CD14-positive monocyte (primary cell): ENCODE results near the gene FMNL3. TPM values are rescaled to one million over a fixed set of nuclear protein-coding genes. Genes with fewer than 3 reads are reported as not detected.
A peak's percentile ranks its signal among the peaks of the same experiment; 100 is the strongest.

ENCODE experiments used
- DNase-seq, 3 donors: peaks; one replicate each; pipeline ENCODE4 v3.0.0-alpha.2; 2011 to 2022
- H2AFZ ChIP-seq: 2 replicates; pipeline ENCODE4 v1.6.0; 2012; ENCODE audit warnings: mild to moderate bottlenecking, low read depth, low read length, inconsistent platforms; ENCODE audit not compliant: insufficient read depth, poor library complexity, severe bottlenecking
- H3K27ac ChIP-seq, 2 donors: 1 replicate in 1 of 2; 2 replicates in 1 of 2; pipeline ENCODE4 v1.5.1; 2012 to 2013; ENCODE audit warnings: low read length in 2 of 2, control low read depth in 1 of 2, inconsistent platforms in 1 of 2, low read depth in 1 of 2, mild to moderate bottlenecking in 1 of 2
- H3K27me3 ChIP-seq, 2 donors: one replicate each; pipeline versions ENCODE4 v1.6.0 to v1.6.1; 2011 to 2013; ENCODE audit warnings: low read length in 2 of 2; ENCODE audit not compliant: control insufficient read depth in 2 of 2, insufficient read depth in 2 of 2
- H3K36me3 ChIP-seq, 2 donors: replicated peaks in 1 of 2; 1 replicate in 1 of 2; 2 replicates in 1 of 2; pipeline versions ENCODE4 v1.5.1 to v1.6.1; 2012 to 2013; ENCODE audit warnings: low read length in 2 of 2, control low read depth in 1 of 2, inconsistent platforms in 1 of 2, mild to moderate bottlenecking in 1 of 2; ENCODE audit not compliant: insufficient read depth in 2 of 2, control insufficient read depth in 1 of 2
- H3K4me1 ChIP-seq, 2 donors: 1 replicate in 1 of 2; 2 replicates in 1 of 2; pipeline versions ENCODE4 v1.5.1 to v1.6.1; 2012 to 2013; ENCODE audit warnings: low read length in 2 of 2, control low read depth in 1 of 2, inconsistent platforms in 1 of 2, mild to moderate bottlenecking in 1 of 2, moderate library complexity in 1 of 2; ENCODE audit not compliant: insufficient read depth in 2 of 2, control insufficient read depth in 1 of 2
- H3K4me2 ChIP-seq: replicated peaks from 2 replicates; pipeline ENCODE3; 2012; ENCODE audit warnings: low read length, moderate library complexity, mild to moderate bottlenecking; ENCODE audit not compliant: poor library complexity, severe bottlenecking; ENCODE audit errors: extremely low read depth
- H3K4me3 ChIP-seq, 3 experiments: fragments of 200-600 bp in 1 of 3; sonication (generic) in 1 of 3; replicated peaks in 1 of 3; 1 replicate in 2 of 3; 2 replicates in 1 of 3; pipeline ENCODE4 v1.5.1; 2011 to 2013; ENCODE audit warnings: low read length in 3 of 3, mild to moderate bottlenecking in 3 of 3, control low read depth in 2 of 3, low read depth in 2 of 3, inconsistent platforms in 1 of 3, moderate library complexity in 1 of 3
- H3K79me2 ChIP-seq: 2 replicates; pipeline ENCODE4 v1.6.0; 2012; ENCODE audit warnings: mild to moderate bottlenecking, control low read depth, inconsistent platforms, low read length, moderate library complexity; ENCODE audit not compliant: insufficient read depth
- H3K9ac ChIP-seq: 2 replicates; pipeline ENCODE4 v1.6.0; 2017; ENCODE audit warnings: low read length, mild to moderate bottlenecking; ENCODE audit not compliant: insufficient read depth, poor library complexity, severe bottlenecking
- H3K9me3 ChIP-seq, 2 donors: replicated peaks in 1 of 2; 1 replicate in 1 of 2; 2 replicates in 1 of 2; pipeline versions ENCODE4 v1.5.1 to v1.6.1; 2012 to 2013; ENCODE audit warnings: low read length in 2 of 2, control low read depth in 1 of 2; ENCODE audit not compliant: control insufficient read depth in 1 of 2, insufficient read depth in 1 of 2
- H4K20me1 ChIP-seq: 2 replicates; pipeline ENCODE4 v1.6.0; 2012; ENCODE audit warnings: mild to moderate bottlenecking, low read length, control low read depth, moderate library complexity; ENCODE audit not compliant: insufficient read depth
- H3K27ac Mint-ChIP-seq, 7 donors: one replicate each; pipeline ENCODE4 v1.8.0; 2020; ENCODE audit warnings: mild to moderate bottlenecking in 7 of 7, mixed read lengths in 7 of 7, moderate library complexity in 6 of 7, inconsistent platforms in 2 of 7
- H3K27me3 Mint-ChIP-seq, 3 donors: one replicate each; pipeline ENCODE4 v1.8.0; 2021 to 2022; ENCODE audit warnings: low read depth in 3 of 3, mild to moderate bottlenecking in 3 of 3, mixed read lengths in 3 of 3, moderate library complexity in 3 of 3, inconsistent platforms in 1 of 3
- H3K36me3 Mint-ChIP-seq, 2 donors: one replicate each; pipeline ENCODE4 v1.8.0; 2020; ENCODE audit warnings: mixed read lengths in 2 of 2, inconsistent platforms in 1 of 2, mild to moderate bottlenecking in 1 of 2
- H3K4me1 Mint-ChIP-seq: one replicate; pipeline ENCODE4 v1.8.0; 2020; ENCODE audit warnings: mild to moderate bottlenecking, mixed read lengths
- H3K4me3 Mint-ChIP-seq, 2 donors: one replicate each; pipeline ENCODE4 v1.8.0; 2020; ENCODE audit warnings: mild to moderate bottlenecking in 2 of 2, mixed read lengths in 2 of 2, moderate library complexity in 1 of 2
- H3K9me3 Mint-ChIP-seq, 7 donors: one replicate each; pipeline ENCODE4 v1.8.0; 2020 to 2022; ENCODE audit warnings: mixed read lengths in 7 of 7, mild to moderate bottlenecking in 6 of 7, moderate library complexity in 6 of 7, inconsistent platforms in 2 of 7
- CTCF ChIP-seq: fragments of 200-600 bp; IDR thresholded peaks from one replicate; pipeline ENCODE4 v1.8.0; 2022; ENCODE audit warnings: antibody characterized with exemption, mild to moderate bottlenecking
- WGBS: methylation state at CpG from one replicate; pipeline ENCODE4 v1.1.5; 2013; ENCODE audit warnings: missing lambda C conversion rate; ENCODE audit not compliant: insufficient coverage; 5-methylcytosine and 5-hydroxymethylcytosine counted together
- intact Hi-C, 2 donors: fragments of 100-400 bp; cut with micrococcal nuclease; formaldehyde crosslinking; loops; one replicate each; pipeline versions ENCODE4 v1.15.0 to v1.15.1; 2023
- polyA plus RNA-seq, 3 donors: library from polyadenylated mRNA; depleted of rRNA in 1 of 3; unstranded in 2 of 3; stranded (reverse) in 1 of 3; fragments of 300-500 nt in 2 of 3; fragments of >200 nt in 1 of 3; fragmentation: Illumina TruSeq in 2 of 3; gene quantifications; 1 replicate in 2 of 3; 2 replicates in 1 of 3; pipeline ENCODE4 v1.2.3, GENCODE V29; 2012 to 2021

The FMNL3 gene
- polyA plus RNA-seq, 3 donors, result 1.5 to 5.4 (median 1.7) TPM

- intact Hi-C loops, result loop anchor here (1.0 to 10.0 kb wide), 5 partner anchors 8 to 1218 kb away; partner anchors contain the start of gene TMBIM6 (in 1 of the 2)
- peaks cover 35 to 42% of the 10 kb centered on the region in 2 donors for H3K4me1 ChIP-seq
- peaks cover 16% of the 10 kb centered on the region for H3K79me2 ChIP-seq
- WGBS, result under 1% methylated on average over 42 of the region's 43 CpGs
- H4K20me1 ChIP-seq, result peaks cover 10% of the 10 kb centered on the region
- Mint-ChIP-seq H3K4me1 (peaks cover 43% of the 10 kb centered on the region), H3K36me3 (peaks cover 3 to 11% of the 10 kb centered on the region in 2 donors), H3K27me3 (peaks cover 10 to 18% (median 15%) of the 10 kb centered on the region in 3 donors), H3K9me3 (no peaks in the 10 kb centered on the region), H3K4me3 (peak overlapping the region; percentile 96), H3K27ac (peak overlapping the region in 5 of 7 donors; percentile 31 to 86 (median 78))
- DNase-seq, result peak in 2 of 3 donors; percentile 20 to 29
- H3K27me3 ChIP-seq, result peaks cover 0 to 3% of the 10 kb centered on the region in 2 donors
- peak overlapping the region; percentile 80 for H3K9ac ChIP-seq
- TF ChIP-seq CTCF, result no peak
- H3K4me3 ChIP-seq, result peak overlapping the region; percentile 58 to 81 (median 80)
- peak overlapping the region; percentile 91 for H3K4me2 ChIP-seq
- no peaks in the 10 kb centered on the region for H3K9me3 ChIP-seq
- peak overlapping the region in 1 of 2 donors; percentile 73 for H3K27ac ChIP-seq
- H3K36me3 ChIP-seq, result no peaks in the 10 kb centered on the region
- peak overlapping the region; percentile 77 for H2AFZ ChIP-seq
These were observed 666 bp downstream of the FMNL3 start for GRCh38 chr12:49706351-49707127.

GRCh38 chr12:49705479-49706134 is 1.6 kb downstream of the FMNL3 start:
- no peak for TF ChIP-seq CTCF

More at GRCh38 chr12:49705479-49706134, 1.6 kb downstream of the FMNL3 start:
- H3K27me3 ChIP-seq, result peaks cover 0 to 3% of the 10 kb centered on the region in 2 donors
- no peaks in the 10 kb centered on the region for H3K9me3 ChIP-seq
- peak; percentile 73 to 89 (median 76) for DNase-seq
- 4% methylated on average over 8 of the region's 10 CpGs for WGBS
- intact Hi-C loops, result loop anchor here in 1 of 2 donors (1.0 to 10.0 kb wide), 4 partner anchors 7 to 1219 kb away; partner anchors contain the start of gene TMBIM6
- H3K36me3 ChIP-seq, result no peaks in the 10 kb centered on the region
- peaks cover 3 to 11% of the 10 kb centered on the region in 2 donors for H3K36me3 Mint-ChIP-seq
- peak overlapping the region; percentile 66 to 88 (median 82) for H3K27ac Mint-ChIP-seq
- H4K20me1 ChIP-seq, result peaks cover 10% of the 10 kb centered on the region
- peaks cover 35 to 42% of the 10 kb centered on the region in 2 donors for H3K4me1 ChIP-seq
- H3K79me2 ChIP-seq, result peaks cover 16% of the 10 kb centered on the region
- H3K4me2 ChIP-seq, result peak overlapping the region; percentile 91
- H3K4me3 ChIP-seq, result peak overlapping the region; percentile 58 to 81 (median 80)
- H2AFZ ChIP-seq, result peak overlapping the region; percentile 77
- peak overlapping the region; percentile 22 to 73 for H3K27ac ChIP-seq
- H3K4me3 Mint-ChIP-seq, result peak overlapping the region; percentile 96
- no peaks in the 10 kb centered on the region for H3K9me3 Mint-ChIP-seq
- peaks cover 8 to 16% (median 12%) of the 10 kb centered on the region in 3 donors for H3K27me3 Mint-ChIP-seq
- peak overlapping the region; percentile 80 for H3K9ac ChIP-seq
- H3K4me1 Mint-ChIP-seq, result peaks cover 43% of the 10 kb centered on the region
